ENCODE measurements around the gene CEP104. TPM values are rescaled to one million over a fixed set of nuclear protein-coding genes. Genes with fewer than 3 reads are reported as not detected.

The CEP104 gene
- total RNA-seq, 4 donors from 2014 or later = 16.1 to 56.7 (median 39.6) TPM

DNA sequence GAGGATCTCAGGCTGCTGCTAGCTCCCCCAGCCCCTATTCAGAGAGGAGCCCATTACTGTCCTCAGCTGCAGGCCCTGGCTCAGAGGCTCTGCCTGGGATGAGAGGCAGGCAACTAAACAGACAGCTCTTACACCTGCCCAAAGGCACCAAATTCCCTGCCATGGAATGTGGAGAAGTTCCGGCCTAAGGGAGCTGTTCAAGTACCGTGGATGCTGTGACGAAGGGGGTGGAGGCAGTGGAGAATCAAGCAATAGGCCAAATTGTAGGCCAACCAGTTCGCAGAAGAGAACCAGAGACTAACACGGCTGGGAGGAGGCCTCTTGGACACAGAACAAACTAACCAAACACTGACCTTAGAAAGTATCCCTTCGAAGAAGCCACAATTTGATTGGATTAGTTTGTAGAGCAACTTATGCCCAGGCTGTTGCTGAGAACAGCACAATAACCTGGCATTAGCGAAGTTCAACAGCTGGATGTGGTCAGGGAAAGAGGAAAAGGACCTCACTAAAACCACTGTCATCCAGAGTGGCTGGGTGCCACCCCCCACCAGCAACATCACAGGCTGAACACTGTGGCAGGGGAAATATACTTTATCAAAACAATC is 39.5 kb upstream of the CEP104 start:
- H3K4me1 ChIP-seq = peaks cover 18% of the 10 kb centered on the region
- WGBS = 86% methylated on average over 7 of the region's 7 CpGs
- TF ChIP-seq EP300 (IDR thresholded peaks at IDR 0.05) (no peak), POLR2AphosphoS5 (IDR thresholded peaks at IDR 0.05) (no peak)
- TF ChIP-seq, protein P1, sequence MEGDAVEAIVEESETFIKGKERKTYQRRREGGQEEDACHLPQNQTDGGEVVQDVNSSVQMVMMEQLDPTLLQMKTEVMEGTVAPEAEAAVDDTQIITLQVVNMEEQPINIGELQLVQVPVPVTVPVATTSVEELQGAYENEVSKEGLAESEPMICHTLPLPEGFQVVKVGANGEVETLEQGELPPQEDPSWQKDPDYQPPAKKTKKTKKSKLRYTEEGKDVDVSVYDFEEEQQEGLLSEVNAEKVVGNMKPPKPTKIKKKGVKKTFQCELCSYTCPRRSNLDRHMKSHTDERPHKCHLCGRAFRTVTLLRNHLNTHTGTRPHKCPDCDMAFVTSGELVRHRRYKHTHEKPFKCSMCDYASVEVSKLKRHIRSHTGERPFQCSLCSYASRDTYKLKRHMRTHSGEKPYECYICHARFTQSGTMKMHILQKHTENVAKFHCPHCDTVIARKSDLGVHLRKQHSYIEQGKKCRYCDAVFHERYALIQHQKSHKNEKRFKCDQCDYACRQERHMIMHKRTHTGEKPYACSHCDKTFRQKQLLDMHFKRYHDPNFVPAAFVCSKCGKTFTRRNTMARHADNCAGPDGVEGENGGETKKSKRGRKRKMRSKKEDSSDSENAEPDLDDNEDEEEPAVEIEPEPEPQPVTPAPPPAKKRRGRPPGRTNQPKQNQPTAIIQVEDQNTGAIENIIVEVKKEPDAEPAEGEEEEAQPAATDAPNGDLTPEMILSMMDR (IDR thresholded peaks at IDR 0.05) = no peak
- no peaks in the 10 kb centered on the region for H3K9me3 ChIP-seq
- peak in 1 of 2 donors; percentile 32 for DNase-seq (ENCODE audit: low spot score in 2 of 2)
- H3K27me3 ChIP-seq = no peaks in the 10 kb centered on the region
- H3K27ac ChIP-seq = no peak overlapping the region
- H3K4me3 ChIP-seq = no peak overlapping the region
- H3K36me3 ChIP-seq = peaks cover 3% of the 10 kb centered on the region

DNA sequence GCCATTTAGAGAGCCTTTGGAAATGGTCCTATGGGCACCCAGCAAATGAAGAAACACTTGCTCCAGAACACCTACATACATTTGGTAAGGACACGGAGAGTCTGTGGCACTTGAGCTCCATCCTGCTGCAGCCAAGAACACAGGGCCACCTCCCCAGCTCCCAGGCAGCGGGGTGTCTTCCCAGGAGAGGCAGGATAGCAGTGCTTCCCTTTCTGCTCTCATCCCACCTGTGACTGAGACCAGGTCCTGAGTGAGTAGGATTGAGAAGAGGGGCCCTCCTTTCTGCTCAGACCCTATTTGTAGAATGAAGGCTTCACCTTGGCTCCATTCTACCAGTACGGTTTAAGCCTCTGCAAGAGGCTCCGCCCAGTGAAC is 38.9 kb upstream of the CEP104 start:
- DNase-seq (ENCODE audit: low spot score in 2 of 2) = peak in 1 of 2 donors; percentile 30
- no CpG with 5 or more reads among the region's 4 CpGs for WGBS
- Histone ChIP-seq H3K4me1 (peaks cover 18% of the 10 kb centered on the region), H3K27me3 (no peaks in the 10 kb centered on the region), H3K27ac (no peak overlapping the region), H3K4me3 (no peak overlapping the region), H3K36me3 (peaks cover 3% of the 10 kb centered on the region), H3K9me3 (no peaks in the 10 kb centered on the region)
- TF ChIP-seq EP300 (IDR thresholded peaks at IDR 0.05) = no peak
- TF ChIP-seq POLR2A (IDR thresholded peaks at IDR 0.05) = no peak
- no peak for TF ChIP-seq POLR2AphosphoS5 (IDR thresholded peaks at IDR 0.05)
- TF ChIP-seq, protein P1 (IDR thresholded peaks at IDR 0.05) = no peak

DNA sequence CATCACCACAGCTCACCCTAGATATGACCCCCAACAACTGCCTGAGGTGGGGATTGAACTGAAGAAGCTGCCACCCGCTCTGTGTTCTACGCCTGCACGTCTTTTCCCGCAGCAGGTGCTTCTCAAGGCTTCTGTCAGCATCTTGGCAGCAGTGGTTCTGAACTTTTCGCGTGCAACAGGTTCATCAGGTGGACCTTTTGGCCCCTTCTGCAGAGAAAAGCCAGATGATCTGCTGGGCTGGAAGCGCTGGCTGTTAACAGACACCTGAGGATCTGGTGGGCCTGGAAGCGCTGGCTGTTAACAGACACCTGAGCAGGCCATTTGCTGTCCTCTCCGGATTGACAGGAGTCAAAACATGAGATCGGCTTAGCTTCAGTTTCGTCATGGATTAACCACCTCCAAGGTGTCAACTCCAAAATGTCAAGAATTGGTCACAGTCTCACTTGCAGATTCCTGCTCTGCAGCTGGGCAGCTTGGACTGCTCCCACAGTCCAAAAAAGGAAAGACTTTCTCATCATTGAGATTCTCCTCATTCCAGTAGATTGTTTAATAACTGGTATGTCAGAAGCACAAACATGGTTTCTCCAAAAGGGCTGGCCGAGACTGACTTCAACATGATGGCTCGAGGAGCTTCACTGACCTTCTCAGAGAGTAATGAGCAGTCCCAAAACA is 38.4 kb upstream of the CEP104 start:
- no peak overlapping the region for H3K4me3 ChIP-seq
- no peaks in the 10 kb centered on the region for H3K27me3 ChIP-seq
- H3K4me1 ChIP-seq = peaks cover 18% of the 10 kb centered on the region
- TF ChIP-seq, protein P1 (IDR thresholded peaks at IDR 0.05) = no peak
- TF ChIP-seq POLR2AphosphoS5 (IDR thresholded peaks at IDR 0.05) (no peak), EP300 (IDR thresholded peaks at IDR 0.05) (no peak), POLR2A (IDR thresholded peaks at IDR 0.05) (no peak)
- peak in 1 of 2 donors; percentile 10 for DNase-seq (ENCODE audit: low spot score in 2 of 2)
- WGBS = 95% methylated on average over 10 of the region's 13 CpGs
- peaks cover 7% of the 10 kb centered on the region for H3K36me3 ChIP-seq
- H3K27ac ChIP-seq = no peak overlapping the region
- no peaks in the 10 kb centered on the region for H3K9me3 ChIP-seq

DNA sequence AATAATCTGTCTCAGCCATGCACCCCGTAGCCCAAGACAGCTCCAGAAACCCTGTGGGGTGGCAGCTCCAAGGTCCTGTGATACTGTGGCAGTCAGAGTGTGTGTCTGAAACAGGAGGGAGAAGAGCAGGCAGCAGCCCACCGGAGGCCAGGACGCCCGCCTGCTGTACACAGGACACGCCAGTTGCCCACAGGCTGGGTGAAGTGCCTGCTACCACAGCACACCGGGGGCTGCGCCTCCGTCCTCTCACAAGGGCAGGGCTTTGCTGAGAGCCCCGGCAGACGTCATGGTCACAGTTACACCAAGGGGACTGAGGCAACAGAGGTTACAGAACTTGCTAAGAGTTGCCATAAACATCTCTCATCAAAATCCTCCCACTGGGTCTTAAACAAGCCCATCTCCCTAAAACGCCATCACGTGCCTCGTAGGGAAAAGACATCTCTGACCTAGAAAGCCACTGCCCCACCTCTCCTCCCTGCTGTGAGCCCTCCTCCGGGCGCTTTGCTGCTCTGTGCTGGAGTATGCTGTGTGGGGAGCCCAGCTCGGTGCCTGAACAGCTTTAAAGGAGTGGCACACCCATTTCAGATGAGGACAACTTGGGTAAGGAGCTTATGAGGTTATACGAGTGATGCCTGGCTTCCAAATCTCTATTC is 37.7 kb upstream of the CEP104 start:
- no peak for DNase-seq (ENCODE audit: low spot score in 2 of 2)
- 88% methylated on average over 14 of the region's 17 CpGs for WGBS
- Histone ChIP-seq H3K27me3 (no peaks in the 10 kb centered on the region), H3K4me3 (no peak overlapping the region), H3K36me3 (peaks cover 14% of the 10 kb centered on the region), H3K27ac (no peak overlapping the region), H3K9me3 (no peaks in the 10 kb centered on the region), H3K4me1 (peaks cover 17% of the 10 kb centered on the region)
- no peak for TF ChIP-seq POLR2A (IDR thresholded peaks at IDR 0.05)
- TF ChIP-seq EP300 (IDR thresholded peaks at IDR 0.05) = no peak
- TF ChIP-seq, protein P1 (IDR thresholded peaks at IDR 0.05) = no peak
- TF ChIP-seq POLR2AphosphoS5 (IDR thresholded peaks at IDR 0.05) = no peak

DNA sequence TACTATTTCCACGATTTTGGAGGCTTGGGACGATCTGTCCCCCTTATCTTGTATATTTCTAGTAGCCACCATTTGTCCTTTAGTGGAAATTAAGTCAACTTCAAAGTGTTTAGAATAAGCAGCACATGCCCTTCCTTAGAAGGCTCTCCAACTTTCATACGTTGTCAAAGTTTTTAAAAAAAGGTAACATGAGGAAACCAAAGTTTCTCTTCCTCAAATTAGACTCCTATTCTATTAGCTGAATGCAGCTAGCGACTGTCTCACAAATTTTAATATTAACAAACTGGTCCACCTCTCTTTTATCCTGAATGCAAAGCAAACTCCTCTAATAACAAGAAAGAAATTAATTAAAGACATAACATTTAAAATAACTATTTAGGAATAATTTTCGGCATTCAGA is 36.2 kb upstream of the CEP104 start:
- no peak overlapping the region for H3K27ac ChIP-seq
- 79% methylated on average over 5 of the region's 5 CpGs for WGBS
- TF ChIP-seq POLR2A (IDR thresholded peaks at IDR 0.05) (no peak), EP300 (IDR thresholded peaks at IDR 0.05) (no peak), POLR2AphosphoS5 (IDR thresholded peaks at IDR 0.05) (no peak)
- TF ChIP-seq, protein P1 (IDR thresholded peaks at IDR 0.05) = no peak
- no peak for DNase-seq (ENCODE audit: low spot score in 2 of 2)
- no peak overlapping the region for H3K4me3 ChIP-seq
- H3K36me3 ChIP-seq = peaks cover 28% of the 10 kb centered on the region
- peaks cover 7% of the 10 kb centered on the region for H3K4me1 ChIP-seq
- H3K27me3 ChIP-seq = no peaks in the 10 kb centered on the region
- no peaks in the 10 kb centered on the region for H3K9me3 ChIP-seq

Data from suprapubic skin (tissue), 4 donors.